Measurements from ENCODE around the gene HSFX4.

GRCh38 chrX:149909324-149910177 is 19.8 kb upstream of the HSFX4 start:
- TF ChIP-seq GATA2 (IDR thresholded peaks at IDR 0.05; ENCODE audit: low read depth, low read length) = no peak
- TF ChIP-seq GATA3 (IDR thresholded peaks at IDR 0.05; ENCODE audit: low read depth, low read length) = no peak

Measured in SH-SY5Y (cell line).